ENCODE results near the gene APMAP. TPM values are rescaled to one million over a fixed set of nuclear protein-coding genes. Genes with fewer than 3 reads are reported as not detected.

APMAP gene
- total and polyA plus RNA-seq, 7 donors = 19.9 to 44.5 (median 25.5) TPM

DNA sequence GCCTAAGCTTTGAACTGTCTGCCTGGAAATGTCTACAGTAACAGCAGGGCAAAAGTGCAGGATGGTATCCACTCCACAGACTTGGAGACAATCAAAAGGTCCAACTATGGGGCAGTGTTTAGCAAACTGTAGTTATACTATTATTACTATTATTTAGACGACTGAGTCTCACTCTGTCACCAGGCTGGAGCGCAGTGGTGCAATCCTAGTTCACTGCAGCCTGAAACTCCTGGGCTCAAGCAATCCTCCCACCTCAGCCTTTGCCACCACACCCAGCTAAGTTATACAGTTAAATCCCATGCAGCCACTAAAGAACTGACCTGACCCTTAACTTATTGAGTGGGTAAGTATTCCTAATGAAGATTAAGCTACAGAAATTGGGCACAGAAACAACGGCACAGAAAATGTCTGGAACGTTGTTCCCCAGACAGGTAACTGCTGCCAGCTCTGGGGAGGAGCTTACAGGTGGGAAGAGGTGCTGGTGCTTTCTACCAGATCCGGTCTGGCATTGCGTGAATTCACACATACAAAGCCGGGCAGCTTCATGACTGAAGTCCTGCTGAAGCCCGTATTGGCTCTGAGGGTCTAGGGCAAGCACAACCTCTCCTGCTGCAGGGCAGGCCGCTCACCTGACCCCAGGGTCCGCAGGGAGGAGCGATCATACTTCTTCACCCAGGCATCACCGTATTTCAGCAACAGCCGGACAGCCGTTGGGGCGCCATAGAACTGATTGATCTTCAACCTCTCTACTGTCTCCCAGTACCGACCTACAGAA, 27.0 kb upstream of the APMAP start:
- WGBS, 3 donors = 82 to 93% (median 90%) methylated on average over 16 of the region's 16 CpGs
- H3K27me3 ChIP-seq (ENCODE audit: insufficient read depth in 3 of 3, low read length in 2 of 3) = no peaks in the 10 kb centered on the region
- peaks cover 0 to 47% of the 10 kb centered on the region in 2 donors for H3K36me3 ChIP-seq (ENCODE audit: insufficient read depth in 1 of 2, low read depth in 1 of 2)
- intact Hi-C loops (cut with DNase I) = no loop called here
- H3K4me3 ChIP-seq = no peak overlapping the region
- peaks cover 8% of the 10 kb centered on the region for H3K4me1 ChIP-seq
- H3K27ac ChIP-seq = no peak overlapping the region
- ATAC-seq = no peak
- no peak for DNase-seq
- no peaks in the 10 kb centered on the region for H3K9me3 ChIP-seq
- TF ChIP-seq, protein P1, sequence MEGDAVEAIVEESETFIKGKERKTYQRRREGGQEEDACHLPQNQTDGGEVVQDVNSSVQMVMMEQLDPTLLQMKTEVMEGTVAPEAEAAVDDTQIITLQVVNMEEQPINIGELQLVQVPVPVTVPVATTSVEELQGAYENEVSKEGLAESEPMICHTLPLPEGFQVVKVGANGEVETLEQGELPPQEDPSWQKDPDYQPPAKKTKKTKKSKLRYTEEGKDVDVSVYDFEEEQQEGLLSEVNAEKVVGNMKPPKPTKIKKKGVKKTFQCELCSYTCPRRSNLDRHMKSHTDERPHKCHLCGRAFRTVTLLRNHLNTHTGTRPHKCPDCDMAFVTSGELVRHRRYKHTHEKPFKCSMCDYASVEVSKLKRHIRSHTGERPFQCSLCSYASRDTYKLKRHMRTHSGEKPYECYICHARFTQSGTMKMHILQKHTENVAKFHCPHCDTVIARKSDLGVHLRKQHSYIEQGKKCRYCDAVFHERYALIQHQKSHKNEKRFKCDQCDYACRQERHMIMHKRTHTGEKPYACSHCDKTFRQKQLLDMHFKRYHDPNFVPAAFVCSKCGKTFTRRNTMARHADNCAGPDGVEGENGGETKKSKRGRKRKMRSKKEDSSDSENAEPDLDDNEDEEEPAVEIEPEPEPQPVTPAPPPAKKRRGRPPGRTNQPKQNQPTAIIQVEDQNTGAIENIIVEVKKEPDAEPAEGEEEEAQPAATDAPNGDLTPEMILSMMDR (IDR thresholded peaks at IDR 0.05) = no peak

DNA sequence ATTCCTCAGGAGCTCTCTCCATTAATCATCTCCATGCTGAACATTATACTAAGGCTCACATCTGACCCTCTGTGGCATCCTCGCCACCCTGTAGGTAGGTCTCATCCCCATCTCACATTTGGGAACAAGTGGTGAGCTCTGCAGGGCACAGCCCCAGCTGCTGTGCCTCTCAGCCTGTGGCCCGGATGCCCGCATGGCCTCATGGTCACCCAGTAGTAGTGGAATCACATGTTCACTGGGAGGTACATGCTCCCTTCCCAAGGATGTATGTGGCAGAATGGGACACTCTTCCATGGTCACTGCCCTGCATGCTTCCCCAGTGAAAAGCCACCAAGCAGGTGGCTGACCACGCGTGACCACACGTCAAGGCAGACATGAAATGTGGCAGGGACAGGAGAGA, 26.3 kb upstream of the APMAP start:
- no peak for ATAC-seq
- 94 to 97% (median 95%) methylated on average over 6 of the region's 6 CpGs for WGBS, 3 donors
- TF ChIP-seq, protein P1 (IDR thresholded peaks at IDR 0.05) = no peak

DNA sequence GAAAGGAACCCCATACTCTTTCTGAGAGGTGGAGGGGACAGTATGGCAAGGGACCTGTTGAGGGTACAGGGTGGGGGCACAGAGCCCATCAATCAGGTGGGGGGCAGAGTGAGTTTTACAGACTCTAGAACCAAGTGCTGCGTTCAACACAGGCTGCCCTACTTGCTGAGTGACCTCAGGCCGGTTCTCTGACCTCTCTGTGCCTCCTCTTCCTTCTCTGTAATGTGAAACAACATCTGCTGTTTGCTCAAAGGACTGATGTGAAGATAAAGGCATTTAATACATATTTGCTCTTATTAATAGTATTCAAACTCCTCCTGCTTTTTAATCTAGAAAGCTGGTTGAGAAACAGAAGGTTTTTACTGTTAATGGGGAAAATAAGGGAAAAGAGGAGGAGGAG, 25.9 kb upstream of the APMAP start:
- no peaks in the 10 kb centered on the region for H3K9me3 ChIP-seq
- peaks cover 0 to 58% of the 10 kb centered on the region in 2 donors for H3K36me3 ChIP-seq (ENCODE audit: insufficient read depth in 1 of 2, low read depth in 1 of 2)
- intact Hi-C loops (cut with DNase I) = no loop called here
- no peaks in the 10 kb centered on the region for H3K27me3 ChIP-seq (ENCODE audit: insufficient read depth in 3 of 3, low read length in 2 of 3)
- H3K4me3 ChIP-seq = no peak overlapping the region
- H3K4me1 ChIP-seq = peaks cover 8% of the 10 kb centered on the region
- 82 to 87% (median 86%) methylated on average over 2 of the region's 2 CpGs for WGBS, 3 donors
- DNase-seq (no peak), ATAC-seq (no peak)
- TF ChIP-seq, protein P1 (IDR thresholded peaks at IDR 0.05) = no peak
- H3K27ac ChIP-seq = no peak overlapping the region

More for the DNA sequence above, 26.3 kb upstream of the APMAP start:
- intact Hi-C loops (cut with DNase I) = no loop called here
- no peaks in the 10 kb centered on the region for H3K27me3 ChIP-seq (ENCODE audit: insufficient read depth in 3 of 3, low read length in 2 of 3)
- DNase-seq = no peak
- H3K36me3 ChIP-seq (ENCODE audit: insufficient read depth in 1 of 2, low read depth in 1 of 2) = peaks cover 0 to 54% of the 10 kb centered on the region in 2 donors
- H3K4me3 ChIP-seq = no peak overlapping the region
- H3K4me1 ChIP-seq = peaks cover 8% of the 10 kb centered on the region
- no peaks in the 10 kb centered on the region for H3K9me3 ChIP-seq
- no peak overlapping the region for H3K27ac ChIP-seq

DNA sequence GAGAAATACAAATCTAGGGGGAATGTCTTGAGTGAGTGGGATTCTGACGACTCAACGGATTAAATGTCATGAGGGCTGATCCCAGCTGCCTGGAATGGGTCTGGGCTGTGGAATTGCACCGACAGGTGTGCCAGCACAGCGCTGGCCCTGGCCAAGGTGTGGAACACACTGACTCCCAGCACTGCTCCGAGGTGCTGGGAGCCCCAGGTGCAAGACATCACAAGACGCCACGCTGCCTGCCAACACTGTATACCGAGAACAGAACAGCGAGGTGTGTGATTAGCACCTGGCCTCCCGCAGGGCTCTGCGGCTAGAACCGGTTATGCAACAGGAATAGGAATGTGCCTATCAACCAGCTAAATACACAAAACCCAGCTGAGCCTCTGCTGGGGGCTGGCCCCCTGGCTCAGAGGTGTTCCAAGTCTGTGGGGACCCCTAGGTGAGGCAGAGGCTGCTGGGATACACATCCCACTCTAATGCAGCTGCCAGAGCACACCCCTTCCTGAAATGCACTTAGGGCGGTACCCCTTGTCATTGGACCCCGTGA, 24.8 kb upstream of the APMAP start:
- ATAC-seq (peak in 1 of 4 donors; percentile 7), DNase-seq (no peak)
- TF ChIP-seq, protein P1 (IDR thresholded peaks at IDR 0.05) = no peak
- H3K27me3 ChIP-seq (ENCODE audit: insufficient read depth in 3 of 3, low read length in 2 of 3) = no peaks in the 10 kb centered on the region
- H3K4me1 ChIP-seq = peaks cover 10% of the 10 kb centered on the region
- H3K36me3 ChIP-seq (ENCODE audit: insufficient read depth in 1 of 2, low read depth in 1 of 2) = peaks cover 0 to 66% of the 10 kb centered on the region in 2 donors
- 54 to 60% (median 58%) methylated on average over 14 of the region's 14 CpGs for WGBS, 3 donors
- H3K9me3 ChIP-seq = no peaks in the 10 kb centered on the region
- no peak overlapping the region for H3K27ac ChIP-seq
- H3K4me3 ChIP-seq = no peak overlapping the region
- intact Hi-C loops (cut with DNase I) = no loop called here
